NCI-H460 (cell line): ENCODE data around the gene OOSP4B. TPM values are rescaled to one million over a fixed set of nuclear protein-coding genes. Genes with fewer than 3 reads are reported as not detected.
"Not testable (repeated sequence)": the region's sequence is repeated elsewhere in the genome, so short reads cannot be mapped to it uniquely, and the experiment has no call there.

ENCODE experiments used
- DNase-seq: peaks from one replicate; pipeline ENCODE4 v3.0.0-alpha.2; 2016; ENCODE audit warnings: low read depth; ENCODE audit errors: extremely low read depth
- total RNA-seq: library from RNA; depleted of rRNA; stranded (reverse); fragments of >200 nt; shearing (Covaris generic); gene quantifications from 2 replicates; pipeline ENCODE4 v1.2.3, GENCODE V29; 2014; rRNA removed

OOSP4B gene
- total RNA-seq, 1 experiment from 2014 or later: not detected

GRCh38 chr11:60059052-60059451 lies 42.1 kb downstream of the OOSP4B start:
- DNase-seq: no peak

- no peak for DNase-seq
Observed at GRCh38 chr11:60059521-60060240, 42.7 kb downstream of the OOSP4B start.

GRCh38 chr11:60064111-60064510 lies 47.1 kb downstream of the OOSP4B start:
- no peak for DNase-seq

- no peak for DNase-seq
Observed at GRCh38 chr11:60065801-60066200, 48.8 kb downstream of the OOSP4B start.

GRCh38 chr11:60069450-60069849 lies 52.5 kb downstream of the OOSP4B start:
- no peak for DNase-seq

GRCh38 chr11:60071644-60072043 lies 54.7 kb downstream of the OOSP4B start:
- DNase-seq: not testable (repeated sequence)

- DNase-seq: no peak
Observed at GRCh38 chr11:60077216-60077817, 60.3 kb downstream of the OOSP4B start.

- no peak for DNase-seq
Observed at GRCh38 chr11:60077981-60078380, 61.0 kb downstream of the OOSP4B start.

GRCh38 chr11:60078745-60079144 lies 61.8 kb downstream of the OOSP4B start:
- DNase-seq: no peak

- DNase-seq: no peak
Observed at GRCh38 chr11:60080535-60080934, 63.6 kb downstream of the OOSP4B start.

Other genes starting within 250 kb of the OOSP4B start
- gene MRPL16, start 206.4 kb upstream of the OOSP4B start, total RNA-seq: 43.5 and 50.5 TPM in 2 replicates
- not detected in 2 replicates for gene CBLIF, start 171.7 kb upstream of the OOSP4B start, total RNA-seq
- gene TCN1, start 150.7 kb upstream of the OOSP4B start, total RNA-seq: not detected in 2 replicates
- not detected in 2 replicates for gene OOSP3, start 138.4 kb upstream of the OOSP4B start, total RNA-seq
- not detected in 2 replicates for gene OOSP1, start 78.7 kb upstream of the OOSP4B start, total RNA-seq
- not detected in 2 replicates for gene OOSP4A, start 53.1 kb upstream of the OOSP4B start, total RNA-seq
- not detected in 2 replicates for gene OOSP2, start 23.2 kb downstream of the OOSP4B start, total RNA-seq
- gene MS4A3, start 39.5 kb downstream of the OOSP4B start, total RNA-seq: not detected in 2 replicates
- gene MS4A2, start 71.5 kb downstream of the OOSP4B start, total RNA-seq: not detected in 2 replicates
- not detected in 2 replicates for gene MS4A6A, start 165.9 kb downstream of the OOSP4B start, total RNA-seq
- gene MS4A4E, start 226.0 kb downstream of the OOSP4B start, total RNA-seq: not detected in 2 replicates